HG03064 (cell line): ENCODE measurements around the gene PHACTR3.

Source experiments
- ATAC-seq: cut with Tn5 transposase; IDR thresholded peaks from one replicate; pipeline ENCODE4 v1.9.1; 2021; ENCODE audit warnings: low read depth; ENCODE audit not compliant: unreplicated experiment

PHACTR3 gene

DNA sequence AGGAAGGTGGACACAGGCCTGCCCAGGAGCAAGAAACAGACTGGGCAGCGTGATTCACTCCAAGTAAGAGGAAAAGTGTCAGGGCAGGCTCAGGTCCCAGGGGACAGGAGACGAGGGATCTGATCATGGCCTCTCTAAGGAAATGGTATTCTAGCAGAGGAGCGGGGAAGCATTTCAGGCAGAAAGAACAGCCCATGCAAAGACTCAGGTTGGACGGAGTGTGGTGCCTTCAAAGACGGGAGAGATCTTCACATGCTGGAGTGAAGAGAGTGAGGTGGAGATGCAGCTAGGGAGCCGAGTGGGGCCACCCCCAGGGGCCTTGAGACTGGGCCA lies 168.0 kb downstream of the PHACTR3 start:
- ATAC-seq: no peak

DNA sequence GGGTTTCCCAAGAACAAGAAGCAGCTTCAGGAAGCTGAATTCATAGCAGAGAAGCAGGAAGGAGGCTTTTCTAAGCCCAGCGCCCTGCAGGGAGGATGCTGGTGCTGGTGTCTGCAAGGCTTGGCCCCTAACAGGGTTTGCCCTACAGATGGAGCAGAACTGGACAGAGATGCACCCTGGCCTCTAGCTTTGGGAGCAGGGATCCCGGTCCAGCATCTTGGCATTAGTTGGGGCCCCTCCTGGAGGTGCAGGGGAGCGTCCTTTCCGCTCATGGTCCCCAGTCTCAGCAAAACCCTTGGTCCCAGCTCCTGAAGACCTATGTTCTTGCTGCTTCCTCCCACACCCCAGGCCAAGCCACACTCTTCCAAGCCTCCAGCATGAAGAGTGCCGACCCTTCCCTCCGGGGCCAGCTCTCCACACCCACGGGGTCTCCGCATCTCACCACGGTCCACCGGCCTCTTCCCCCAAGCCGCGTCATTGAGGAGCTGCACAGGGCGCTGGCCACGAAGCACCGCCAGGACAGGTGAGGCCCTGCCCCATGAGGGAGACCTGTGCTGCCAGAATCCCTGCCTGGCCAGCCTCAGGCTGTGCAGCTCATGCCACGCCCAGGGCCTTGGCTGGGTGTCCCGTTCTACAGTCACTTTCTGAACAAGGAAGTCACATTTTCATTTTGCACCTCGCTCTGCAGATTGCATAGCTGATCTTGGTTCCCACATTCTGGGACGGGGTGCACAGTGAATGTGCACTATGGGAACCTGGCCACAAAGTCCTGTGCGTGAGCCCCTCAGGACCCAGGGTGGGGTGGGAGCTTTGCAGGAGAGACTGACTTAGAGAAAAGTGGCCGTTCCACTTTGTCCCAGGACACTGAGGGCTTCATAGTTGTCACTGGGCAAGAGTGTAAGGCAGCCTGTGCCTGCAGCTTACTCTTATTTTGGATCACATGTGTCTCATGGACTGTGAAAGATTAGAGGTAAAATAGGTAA lies 168.9 kb downstream of the PHACTR3 start:
- ATAC-seq: no peak

- no peak for ATAC-seq
These were observed 169.9 kb downstream of the PHACTR3 start for GRCh38 chr20:59774204-59774641.

GRCh38 chr20:59774921-59775686 lies 170.8 kb downstream of the PHACTR3 start:
- ATAC-seq: no peak

DNA sequence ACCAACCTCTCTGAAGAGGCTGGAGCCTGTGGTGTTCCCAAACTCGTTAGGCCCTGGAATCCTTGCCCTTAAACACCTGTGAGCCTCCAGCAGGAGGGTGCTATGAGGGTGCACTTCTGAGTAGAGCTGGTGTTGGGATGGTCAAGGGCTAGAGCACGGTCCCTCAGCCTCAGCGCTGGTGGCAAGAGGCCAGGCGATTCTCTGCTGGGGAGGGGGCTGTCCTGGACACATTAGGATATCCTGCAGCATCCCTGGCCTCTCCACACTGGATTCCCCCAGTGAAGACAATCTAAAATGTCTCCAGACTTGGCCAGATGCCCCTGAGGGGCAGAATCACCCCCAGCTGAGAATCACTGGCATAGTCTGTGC lies 171.3 kb downstream of the PHACTR3 start:
- no peak for ATAC-seq

DNA sequence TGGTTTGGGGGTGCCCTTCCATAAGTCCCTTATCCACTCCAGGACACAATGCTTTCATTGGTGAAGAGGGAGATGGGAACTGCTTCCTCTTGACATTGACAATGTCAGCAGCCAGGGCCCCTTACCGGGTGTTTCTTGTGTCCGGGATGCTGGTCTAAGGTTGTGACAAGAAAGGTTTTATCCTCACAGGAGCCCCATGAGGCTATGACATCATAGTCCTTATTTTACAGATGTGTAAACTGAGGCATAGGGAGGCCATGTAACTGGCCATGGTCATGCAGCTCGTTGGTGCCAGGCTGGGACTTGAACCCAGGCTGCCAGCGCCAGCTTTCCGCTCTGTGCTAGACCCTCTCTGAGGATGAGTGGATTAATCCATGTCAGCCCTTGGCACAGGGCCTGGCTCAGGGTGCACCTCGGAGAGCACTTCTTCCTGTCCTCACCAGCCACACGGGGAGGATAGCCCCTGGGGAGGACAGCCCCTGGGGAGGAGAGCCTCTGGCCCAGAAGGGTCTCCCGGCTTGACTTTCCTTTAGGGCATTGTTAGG lies 171.8 kb downstream of the PHACTR3 start:
- no peak for ATAC-seq

DNA sequence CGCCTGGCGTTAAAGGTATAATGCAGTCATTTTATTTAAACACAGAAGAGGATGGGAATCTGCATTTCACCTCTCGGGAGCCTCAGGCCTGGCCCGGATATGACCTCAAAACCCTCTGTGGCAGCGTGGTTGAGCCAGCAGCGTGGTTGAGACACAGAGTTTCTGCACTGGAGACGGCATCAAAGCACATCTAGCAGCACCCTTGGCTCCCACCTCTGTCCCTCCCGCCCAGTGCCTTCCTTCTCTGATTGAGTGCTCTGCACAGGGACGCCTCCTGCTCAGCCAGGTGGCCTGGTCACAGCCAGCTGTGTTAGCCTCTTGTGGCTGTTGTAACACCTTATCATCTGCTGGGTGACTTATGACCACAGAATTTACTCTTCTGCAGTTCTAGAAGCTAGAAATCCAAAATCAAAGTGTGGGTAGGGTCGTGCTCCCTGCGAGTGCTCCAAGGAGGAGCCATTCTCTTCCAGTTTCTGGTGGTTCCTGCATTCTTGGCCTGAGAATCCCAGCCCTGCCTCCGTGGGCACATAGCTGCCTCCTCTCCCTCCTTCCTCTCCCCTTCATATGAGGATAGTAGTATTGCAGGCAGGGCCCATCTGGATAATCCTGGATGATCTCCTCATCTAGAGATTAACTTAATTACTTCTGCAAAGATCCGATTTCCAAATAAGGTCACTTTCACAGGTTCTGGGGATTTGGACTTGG lies 172.4 kb downstream of the PHACTR3 start:
- no peak for ATAC-seq

GRCh38 chr20:59777331-59777725 lies 173.0 kb downstream of the PHACTR3 start:
- no peak for ATAC-seq

DNA sequence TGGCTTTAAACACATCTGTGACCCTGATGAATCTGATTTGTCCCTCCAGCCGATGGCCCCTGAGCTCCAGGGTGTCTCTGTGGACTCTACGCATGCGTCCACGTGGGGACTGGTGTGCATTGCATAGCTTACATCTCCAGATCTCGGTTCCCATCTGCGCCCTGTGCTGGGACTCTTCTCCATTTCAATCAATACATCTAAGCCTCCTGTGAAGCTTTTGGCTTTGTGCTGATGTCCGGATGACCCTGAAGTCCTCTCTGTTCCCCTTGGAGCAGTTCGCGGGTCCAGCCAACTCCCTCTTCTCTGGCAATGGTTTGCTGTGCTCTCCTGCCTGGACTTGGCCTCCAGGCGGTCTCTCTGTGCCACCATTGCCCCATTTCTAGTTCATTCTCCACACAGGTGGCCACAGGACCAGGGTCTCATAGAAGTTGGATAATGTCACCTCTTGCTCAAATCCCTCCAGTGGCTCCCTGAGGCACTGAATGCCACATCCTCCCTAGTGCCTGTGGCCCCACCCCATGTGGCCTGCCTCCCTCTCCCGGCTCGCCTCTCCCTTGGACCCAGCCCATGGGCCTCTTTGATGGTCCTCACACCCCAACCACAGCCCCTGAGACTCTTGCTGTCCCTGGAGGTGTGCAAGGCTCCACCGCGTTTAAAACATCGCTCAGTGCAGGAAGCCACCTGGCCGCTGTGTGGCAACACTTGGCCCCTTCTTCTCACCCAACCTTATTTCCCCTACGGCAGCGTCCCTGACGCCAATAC lies 173.7 kb downstream of the PHACTR3 start:
- no peak for ATAC-seq

- ATAC-seq: no peak
These were observed 174.4 kb downstream of the PHACTR3 start for GRCh38 chr20:59778615-59779200.

- no peak for ATAC-seq
These were observed 175.5 kb downstream of the PHACTR3 start for GRCh38 chr20:59779656-59780380.

GRCh38 chr20:59780494-59781185 lies 176.3 kb downstream of the PHACTR3 start:
- ATAC-seq: no peak

DNA sequence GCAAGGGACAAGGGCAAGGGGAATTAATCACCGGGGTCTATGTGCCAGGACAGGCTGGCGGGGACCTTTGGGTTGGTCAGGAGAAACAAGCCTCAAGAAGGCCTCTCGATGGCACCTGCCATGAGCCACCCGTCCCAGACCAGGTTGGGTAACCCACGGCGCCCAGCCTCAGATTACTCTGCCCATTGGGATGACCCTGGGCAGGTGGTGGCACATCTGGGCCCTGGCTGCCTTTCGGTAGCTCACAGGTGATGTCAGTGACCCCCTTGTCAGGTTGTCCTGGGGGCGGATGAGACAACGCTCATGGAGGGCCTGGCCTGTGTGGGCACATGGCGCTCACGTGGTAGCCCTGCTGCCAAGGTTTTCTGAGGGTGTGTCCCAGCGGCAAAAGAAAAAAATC lies 176.9 kb downstream of the PHACTR3 start:
- no peak for ATAC-seq

DNA sequence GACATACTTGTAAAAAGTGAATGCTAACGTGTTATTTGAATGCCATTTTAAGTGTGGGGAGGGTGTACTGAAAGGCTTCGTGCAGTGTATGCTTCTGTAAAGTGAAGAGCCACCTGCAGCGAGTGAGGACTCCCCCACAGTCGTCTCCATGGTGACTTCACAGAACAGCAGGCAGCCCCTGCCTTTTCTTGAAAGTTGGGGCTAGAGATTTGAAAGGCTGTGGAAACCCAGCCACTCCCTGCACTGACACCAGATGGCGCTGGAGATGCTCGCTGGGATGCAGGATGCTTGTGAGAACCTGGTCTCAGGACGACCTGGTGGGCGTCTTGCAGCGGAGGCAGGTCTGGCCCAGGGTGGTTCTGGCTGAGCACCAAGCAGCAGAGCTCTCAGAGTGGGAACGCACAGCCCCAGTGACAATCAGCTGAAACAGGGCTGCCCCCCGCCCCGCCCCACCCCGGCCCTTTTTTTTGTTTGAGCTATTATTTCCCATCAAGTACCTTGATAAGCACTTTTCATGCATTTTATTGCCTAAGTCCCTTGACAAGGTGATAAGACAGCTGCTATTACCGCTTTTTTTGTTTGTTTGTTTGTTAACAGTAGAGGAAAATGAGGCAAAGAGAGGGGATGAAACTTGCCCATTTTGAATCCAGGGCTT lies 178.8 kb downstream of the PHACTR3 start:
- no peak for ATAC-seq

GRCh38 chr20:59783641-59784010 lies 179.3 kb downstream of the PHACTR3 start:
- ATAC-seq: no peak

GRCh38 chr20:59784365-59784764 lies 180.0 kb downstream of the PHACTR3 start:
- no peak for ATAC-seq

- ATAC-seq: no peak
These were observed 180.7 kb downstream of the PHACTR3 start for GRCh38 chr20:59784791-59785668.
